MCF 10A (cell line): ENCODE measurements around the gene NAA20. TPM values are rescaled to one million over a fixed set of nuclear protein-coding genes. Genes with fewer than 3 reads are reported as not detected.
A peak's percentile ranks its signal among the peaks of the same experiment; 100 is the strongest.

ENCODE experiments used
- BruUV-seq: library from RNA; stranded (reverse); fragments of 400-500 nt; replicated peaks from 2 replicates; lab custom pipeline; 2021; lab: Mats Ljungman, UMichigan
- CTCF ChIA-PET: fragments of 300-600 bp; sonication (Branson Sonifier 250); formaldehyde crosslinking; extraction: SDS; loops from one replicate; lab custom pipeline; 2021; ENCODE audit warnings: antibody characterized with exemption, inconsistent platforms; lab: Yijun Ruan, JAX
- POLR2A ChIA-PET: fragments of 300-600, 350-650 bp; sonication (Branson Sonifier 250); formaldehyde crosslinking; extraction: SDS; loops from one replicate; lab custom pipeline; 2020; ENCODE audit warnings: antibody characterized with exemption, inconsistent platforms; lab: Yijun Ruan, JAX
- DNase-seq: peaks from one replicate; pipeline ENCODE4 v3.0.0-alpha.2; 2018; ENCODE audit not compliant: unreplicated experiment
- H3K27ac Mint-ChIP-seq: one replicate; pipeline ENCODE4 v1.8.0; 2022; ENCODE audit warnings: mild to moderate bottlenecking, low read depth, mixed read lengths; ENCODE audit not compliant: unreplicated experiment
- H3K27me3 Mint-ChIP-seq: one replicate; pipeline ENCODE4 v1.8.0; 2022; ENCODE audit warnings: mixed read lengths; ENCODE audit not compliant: insufficient read depth, unreplicated experiment
- H3K36me3 Mint-ChIP-seq: one replicate; pipeline ENCODE4 v1.8.0; 2022; ENCODE audit warnings: mild to moderate bottlenecking, moderate library complexity, mixed read lengths; ENCODE audit not compliant: insufficient read depth, unreplicated experiment
- H3K4me1 Mint-ChIP-seq: one replicate; pipeline ENCODE4 v1.8.0; 2022; ENCODE audit warnings: mixed read lengths; ENCODE audit not compliant: insufficient read depth, unreplicated experiment
- H3K4me3 Mint-ChIP-seq: one replicate; pipeline ENCODE4 v1.8.0; 2022; ENCODE audit warnings: mild to moderate bottlenecking, moderate library complexity, mixed read lengths; ENCODE audit not compliant: unreplicated experiment
- H3K9me3 Mint-ChIP-seq: one replicate; pipeline ENCODE4 v1.8.0; 2022; ENCODE audit warnings: mixed read lengths; ENCODE audit not compliant: unreplicated experiment
- CTCF ChIP-seq: fragments of 200-600 bp; IDR thresholded peaks from one replicate; pipeline ENCODE4 v1.8.0; 2022; ENCODE audit warnings: antibody characterized with exemption, mild to moderate bottlenecking; ENCODE audit not compliant: unreplicated experiment
- intact Hi-C: fragments of 100-400 bp; cut with micrococcal nuclease; formaldehyde crosslinking; loops from 2 replicates; pipeline ENCODE4 v1.14.1; 2022
- total RNA-seq: library from RNA; stranded (reverse); gene quantifications from 2 replicates; pipeline ENCODE4 v1.2.3, GENCODE V29; 2022

Gene NAA20
- total RNA-seq, 1 experiment from 2014 or later = 109 TPM

GRCh38 chr20:20005342-20005741 lies 11.8 kb upstream of the NAA20 start:
- Mint-ChIP-seq H3K9me3 (no peaks in the 10 kb centered on the region), H3K4me3 (no peak overlapping the region), H3K27ac (no peak overlapping the region), H3K4me1 (peaks cover 6% of the 10 kb centered on the region), H3K27me3 (no peaks in the 10 kb centered on the region), H3K36me3 (peaks cover 47% of the 10 kb centered on the region)
- POLR2A ChIA-PET = interaction anchor here (1.2 to 1.7 kb wide), 7 partner anchors 10 to 91 kb away, joined by 3 to 7 read pairs (median 4); partner anchors contain the start of gene NAA20
- DNase-seq = no peak
- TF ChIP-seq CTCF = no peak
- CTCF ChIA-PET = interaction anchor here (0.9 to 1.3 kb wide), 6 partner anchors 11 to 589 kb away, joined by 3 to 9 read pairs (median 5); partner anchors contain the start of gene NAA20
- no TSS peak for BruUV-seq
- intact Hi-C loops = no loop called here

- Mint-ChIP-seq H3K27me3 (no peaks in the 10 kb centered on the region), H3K27ac (no peak overlapping the region), H3K36me3 (peaks cover 8% of the 10 kb centered on the region), H3K4me3 (no peak overlapping the region), H3K4me1 (peaks cover 5% of the 10 kb centered on the region), H3K9me3 (no peaks in the 10 kb centered on the region)
- ChIA-PET CTCF (interaction anchor here (0.6 to 1.8 kb wide), 4 partner anchors 10 to 317 kb away, joined by 3 to 6 read pairs (median 4); no protein-coding TSS in a partner anchor), POLR2A (interaction anchor here (0.8 to 1.3 kb wide), 4 partner anchors 9 to 34 kb away, joined by 3 to 7 read pairs (median 4); no protein-coding TSS in a partner anchor)
- TF ChIP-seq CTCF = no peak
- no TSS peak for BruUV-seq
- no peak for DNase-seq
- intact Hi-C loops = no loop called here
Observed at GRCh38 chr20:20009784-20010253, 7.3 kb upstream of the NAA20 start.

GRCh38 chr20:20010639-20011500 lies 6.3 kb upstream of the NAA20 start:
- CTCF ChIA-PET = interaction anchor here (1.2 to 1.8 kb wide), 2 partner anchors 225 to 318 kb away, joined by 6 read pairs; no protein-coding TSS in a partner anchor
- peaks cover 5% of the 10 kb centered on the region for H3K4me1 Mint-ChIP-seq
- no peaks in the 10 kb centered on the region for H3K36me3 Mint-ChIP-seq
- peak overlapping the region; percentile 44 for H3K27ac Mint-ChIP-seq
- H3K4me3 Mint-ChIP-seq = no peak overlapping the region
- no peak for TF ChIP-seq CTCF
- no TSS peak for BruUV-seq
- H3K27me3 Mint-ChIP-seq = no peaks in the 10 kb centered on the region
- H3K9me3 Mint-ChIP-seq = no peaks in the 10 kb centered on the region
- intact Hi-C loops = no loop called here
- peak; percentile 33 for DNase-seq
- POLR2A ChIA-PET = interaction anchor here (0.6 to 1.3 kb wide), 8 partner anchors 10 to 225 kb away, joined by 3 to 7 read pairs (median 3); no protein-coding TSS in a partner anchor

DNA sequence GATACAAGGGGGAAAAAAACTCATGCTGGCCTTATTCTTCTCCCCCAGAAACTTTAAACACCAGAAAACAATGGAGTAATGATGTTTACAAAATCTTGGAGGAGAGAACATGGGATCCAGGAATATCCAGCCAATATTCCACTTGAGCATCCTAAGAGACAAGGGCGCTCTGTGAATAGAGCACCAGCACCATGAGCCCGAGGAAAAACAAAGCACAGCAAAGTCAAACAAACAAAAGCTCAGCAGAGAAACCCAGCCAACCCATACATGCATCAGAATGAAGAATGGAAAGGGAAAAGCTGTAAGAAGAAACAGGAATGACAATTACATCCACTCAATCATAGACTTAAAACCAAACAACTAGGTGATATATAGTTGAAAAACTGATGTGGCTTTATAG lies 4.6 kb upstream of the NAA20 start:
- TF ChIP-seq CTCF = no peak
- Mint-ChIP-seq H3K4me1 (peaks cover 10% of the 10 kb centered on the region), H3K4me3 (no peak overlapping the region), H3K27me3 (no peaks in the 10 kb centered on the region), H3K36me3 (no peaks in the 10 kb centered on the region), H3K27ac (no peak overlapping the region), H3K9me3 (no peaks in the 10 kb centered on the region)
- CTCF ChIA-PET = interaction anchor here (0.7 kb wide), 2 partner anchors 55 to 246 kb away, joined by 3 read pairs; no protein-coding TSS in a partner anchor
- POLR2A ChIA-PET = interaction anchor here (0.9 to 1.0 kb wide), 2 partner anchors 9 to 255 kb away, joined by 4 to 5 read pairs; partner anchors contain the start of gene RIN2
- BruUV-seq = no TSS peak
- no peak for DNase-seq
- intact Hi-C loops = no loop called here
